Measurements from ENCODE around the gene KDM4B.
"Not testable (repeated sequence)": the region's sequence is repeated elsewhere in the genome, so short reads cannot be mapped to it uniquely, and the experiment has no call there.

Gene KDM4B

GRCh38 chr19:5021046-5021445 lies 52.1 kb downstream of the KDM4B start:
- Histone ChIP-seq H3K9ac (ENCODE audit: low read depth, low read length) (no peak overlapping the region), H3K4me1 (ENCODE audit: insufficient read depth, low read length) (no peaks in the 10 kb centered on the region), H3K9me3 (ENCODE audit: control insufficient read depth, insufficient read depth, low read length) (no peaks in the 10 kb centered on the region), H3K36me3 (ENCODE audit: insufficient read depth, low read length) (no peaks in the 10 kb centered on the region)

GRCh38 chr19:5022066-5022860 lies 53.4 kb downstream of the KDM4B start:
- no peaks in the 10 kb centered on the region for H3K9me3 ChIP-seq (ENCODE audit: control insufficient read depth, insufficient read depth, low read length)
- H3K9ac ChIP-seq (ENCODE audit: low read depth, low read length) = no peak overlapping the region
- no peaks in the 10 kb centered on the region for H3K36me3 ChIP-seq (ENCODE audit: insufficient read depth, low read length)
- H3K4me1 ChIP-seq (ENCODE audit: insufficient read depth, low read length) = no peaks in the 10 kb centered on the region

DNA sequence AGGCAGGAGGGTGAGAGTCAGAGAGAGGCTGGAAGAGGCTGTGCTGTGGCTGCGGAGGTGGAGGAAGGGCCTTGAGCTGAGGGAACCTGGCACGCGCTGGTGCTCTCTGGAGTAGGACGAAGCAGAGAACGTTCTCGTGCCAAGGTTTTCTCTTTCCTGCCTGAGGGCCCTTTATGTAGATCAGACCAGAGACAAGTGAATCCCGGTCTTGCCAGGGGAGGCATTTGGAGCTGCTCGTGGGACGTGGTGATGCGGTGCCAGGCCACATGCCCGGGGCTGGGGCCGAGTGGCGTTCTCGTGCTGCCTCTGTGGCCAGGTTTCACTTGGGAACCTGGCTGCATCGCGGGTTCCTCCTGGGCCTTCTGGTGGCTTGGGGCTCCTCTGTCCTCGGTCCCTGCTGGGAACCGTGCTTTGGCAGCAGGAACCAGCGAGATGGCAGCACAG lies 54.2 kb downstream of the KDM4B start:
- Histone ChIP-seq H3K9ac (ENCODE audit: low read depth, low read length) (no peak overlapping the region), H3K4me1 (ENCODE audit: insufficient read depth, low read length) (no peaks in the 10 kb centered on the region), H3K9me3 (ENCODE audit: control insufficient read depth, insufficient read depth, low read length) (no peaks in the 10 kb centered on the region), H3K36me3 (ENCODE audit: insufficient read depth, low read length) (no peaks in the 10 kb centered on the region)

DNA sequence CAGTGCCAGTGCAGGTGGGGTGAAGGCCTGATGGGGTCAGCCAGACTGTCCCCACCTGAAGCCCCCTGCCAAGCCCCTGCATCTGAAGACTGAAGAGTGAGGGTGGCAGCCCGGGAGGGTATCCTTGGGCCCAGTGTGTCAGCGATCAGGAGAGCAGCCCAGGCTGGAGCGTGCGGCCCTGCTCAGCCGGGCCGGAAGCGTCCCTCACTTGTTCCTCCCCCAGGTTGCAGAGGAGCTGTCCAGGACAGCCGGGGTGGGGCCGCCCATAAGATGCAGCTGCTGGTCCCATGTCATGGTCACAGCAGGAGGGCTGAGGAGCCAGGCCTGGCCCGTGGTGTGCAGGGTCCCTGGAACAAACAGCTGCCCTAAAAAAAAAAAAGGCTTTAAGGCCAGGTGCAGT lies 55.4 kb downstream of the KDM4B start:
- Histone ChIP-seq H3K9ac (ENCODE audit: low read depth, low read length) (no peak overlapping the region), H3K4me1 (ENCODE audit: insufficient read depth, low read length) (no peaks in the 10 kb centered on the region), H3K36me3 (ENCODE audit: insufficient read depth, low read length) (no peaks in the 10 kb centered on the region)

DNA sequence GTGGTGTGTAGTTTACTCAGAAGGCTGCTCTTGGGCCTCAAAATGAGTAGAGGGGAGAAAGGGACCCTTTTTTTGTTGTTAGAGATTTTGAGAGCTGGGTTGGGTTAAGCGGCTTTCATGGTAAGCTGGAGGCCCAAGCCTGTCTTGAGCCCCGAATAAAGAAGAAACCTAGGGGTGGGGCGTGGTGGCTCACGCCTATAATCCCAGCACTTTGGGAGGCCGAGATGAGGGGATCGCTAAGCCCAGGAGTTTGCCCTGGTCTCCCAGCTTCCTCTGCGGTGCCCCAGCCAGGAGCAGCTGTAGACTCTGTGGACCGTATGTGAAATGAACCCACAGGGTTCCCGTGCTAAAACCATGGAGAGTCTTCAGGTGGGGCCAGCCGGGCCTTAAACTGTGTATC lies 56.1 kb downstream of the KDM4B start:
- Histone ChIP-seq H3K36me3 (ENCODE audit: insufficient read depth, low read length) (no peaks in the 10 kb centered on the region), H3K9me3 (ENCODE audit: control insufficient read depth, insufficient read depth, low read length) (no peaks in the 10 kb centered on the region), H3K9ac (ENCODE audit: low read depth, low read length) (no peak overlapping the region), H3K4me1 (ENCODE audit: insufficient read depth, low read length) (no peaks in the 10 kb centered on the region)

More for the DNA sequence above, 55.4 kb downstream of the KDM4B start:
- H3K9me3 ChIP-seq (ENCODE audit: control insufficient read depth, insufficient read depth, low read length) = no peaks in the 10 kb centered on the region

- no peaks in the 10 kb centered on the region for H3K4me1 ChIP-seq (ENCODE audit: insufficient read depth, low read length)
- no peak overlapping the region for H3K9ac ChIP-seq (ENCODE audit: low read depth, low read length)
- H3K36me3 ChIP-seq (ENCODE audit: insufficient read depth, low read length) = no peaks in the 10 kb centered on the region
- H3K9me3 ChIP-seq (ENCODE audit: control insufficient read depth, insufficient read depth, low read length) = no peaks in the 10 kb centered on the region
Measured at GRCh38 chr19:5026706-5027273, 57.9 kb downstream of the KDM4B start.

DNA sequence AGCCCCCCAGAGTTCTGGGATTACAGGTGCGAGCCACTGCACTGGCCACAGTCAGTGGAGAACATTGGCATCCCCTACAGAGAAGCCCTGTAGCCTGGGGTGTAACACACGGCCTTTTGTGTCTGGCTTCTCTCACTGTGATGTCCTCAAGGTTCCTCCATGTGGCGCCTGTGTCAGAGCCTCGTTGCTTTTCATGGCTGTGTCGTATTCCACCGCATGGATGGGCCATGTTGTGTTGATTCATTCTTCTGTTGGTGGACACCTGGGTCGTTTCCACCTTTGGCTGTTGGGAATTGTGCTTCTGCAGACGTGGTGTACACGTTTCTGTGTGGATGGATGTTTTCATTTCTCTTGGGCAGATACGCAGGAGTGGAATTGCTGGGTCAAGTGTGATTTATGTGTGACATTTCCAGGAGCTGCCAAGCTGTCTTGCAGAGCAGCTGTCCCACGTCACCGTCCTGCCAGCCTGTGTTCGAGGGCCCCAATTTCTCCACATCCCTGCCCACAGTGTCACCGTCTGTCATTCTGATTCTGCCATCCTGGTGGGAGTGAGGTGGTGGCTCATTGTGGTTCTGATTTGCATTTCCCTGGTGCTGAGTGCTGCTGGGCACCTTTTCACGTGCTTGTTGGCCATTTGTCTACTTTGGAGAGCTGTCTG lies 59.4 kb downstream of the KDM4B start:
- Histone ChIP-seq H3K4me1 (ENCODE audit: insufficient read depth, low read length) (no peaks in the 10 kb centered on the region), H3K9me3 (ENCODE audit: control insufficient read depth, insufficient read depth, low read length) (no peaks in the 10 kb centered on the region), H3K36me3 (ENCODE audit: insufficient read depth, low read length) (no peaks in the 10 kb centered on the region), H3K9ac (ENCODE audit: low read depth, low read length) (no peak overlapping the region)

DNA sequence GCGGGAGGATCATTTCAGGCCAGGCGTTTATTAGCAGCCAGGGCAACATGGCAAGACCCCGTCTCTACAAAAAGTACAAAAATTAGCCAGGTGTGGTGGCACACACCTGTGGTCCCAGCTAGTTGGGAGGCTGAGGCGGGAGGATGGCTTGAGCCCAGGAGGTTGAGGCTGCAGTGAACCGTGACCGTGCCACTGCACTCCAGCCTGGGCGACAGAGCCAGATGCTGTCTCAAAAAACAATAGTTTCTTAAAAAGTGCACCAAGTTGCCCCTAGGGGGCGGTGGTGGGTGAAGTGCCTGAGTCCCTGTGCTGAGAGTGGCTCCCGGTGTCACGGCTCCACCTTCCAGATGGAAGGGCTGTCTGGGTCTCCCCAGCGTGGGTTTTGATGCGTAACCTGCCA lies 60.7 kb downstream of the KDM4B start:
- not testable (repeated sequence) for H3K4me1 ChIP-seq (ENCODE audit: insufficient read depth, low read length); H3K9ac ChIP-seq (ENCODE audit: low read depth, low read length); H3K36me3 ChIP-seq (ENCODE audit: insufficient read depth, low read length); H3K9me3 ChIP-seq (ENCODE audit: control insufficient read depth, insufficient read depth, low read length)

- H3K36me3 ChIP-seq (ENCODE audit: insufficient read depth, low read length) = 0 out of 2 replicates have a peak, but pooled peaks cover 3% of the 10 kb centered on the region
- H3K4me1 ChIP-seq (ENCODE audit: insufficient read depth, low read length) = no peaks in the 10 kb centered on the region
- H3K9me3 ChIP-seq (ENCODE audit: control insufficient read depth, insufficient read depth, low read length) = no peaks in the 10 kb centered on the region
- no peak overlapping the region for H3K9ac ChIP-seq (ENCODE audit: low read depth, low read length)
Measured at GRCh38 chr19:5030136-5030820, 61.4 kb downstream of the KDM4B start.

- no peaks in the 10 kb centered on the region for H3K9me3 ChIP-seq (ENCODE audit: control insufficient read depth, insufficient read depth, low read length)
- H3K4me1 ChIP-seq (ENCODE audit: insufficient read depth, low read length) = no peaks in the 10 kb centered on the region
- no peak overlapping the region for H3K9ac ChIP-seq (ENCODE audit: low read depth, low read length)
Measured at GRCh38 chr19:5030822-5031221, 61.9 kb downstream of the KDM4B start.

GRCh38 chr19:5031231-5032100 lies 62.6 kb downstream of the KDM4B start:
- no peak overlapping the region for H3K9ac ChIP-seq (ENCODE audit: low read depth, low read length)

More at GRCh38 chr19:5030822-5031221, 61.9 kb downstream of the KDM4B start:
- 0 out of 2 replicates have a peak, but pooled peaks cover 3% of the 10 kb centered on the region for H3K36me3 ChIP-seq (ENCODE audit: insufficient read depth, low read length)

DNA sequence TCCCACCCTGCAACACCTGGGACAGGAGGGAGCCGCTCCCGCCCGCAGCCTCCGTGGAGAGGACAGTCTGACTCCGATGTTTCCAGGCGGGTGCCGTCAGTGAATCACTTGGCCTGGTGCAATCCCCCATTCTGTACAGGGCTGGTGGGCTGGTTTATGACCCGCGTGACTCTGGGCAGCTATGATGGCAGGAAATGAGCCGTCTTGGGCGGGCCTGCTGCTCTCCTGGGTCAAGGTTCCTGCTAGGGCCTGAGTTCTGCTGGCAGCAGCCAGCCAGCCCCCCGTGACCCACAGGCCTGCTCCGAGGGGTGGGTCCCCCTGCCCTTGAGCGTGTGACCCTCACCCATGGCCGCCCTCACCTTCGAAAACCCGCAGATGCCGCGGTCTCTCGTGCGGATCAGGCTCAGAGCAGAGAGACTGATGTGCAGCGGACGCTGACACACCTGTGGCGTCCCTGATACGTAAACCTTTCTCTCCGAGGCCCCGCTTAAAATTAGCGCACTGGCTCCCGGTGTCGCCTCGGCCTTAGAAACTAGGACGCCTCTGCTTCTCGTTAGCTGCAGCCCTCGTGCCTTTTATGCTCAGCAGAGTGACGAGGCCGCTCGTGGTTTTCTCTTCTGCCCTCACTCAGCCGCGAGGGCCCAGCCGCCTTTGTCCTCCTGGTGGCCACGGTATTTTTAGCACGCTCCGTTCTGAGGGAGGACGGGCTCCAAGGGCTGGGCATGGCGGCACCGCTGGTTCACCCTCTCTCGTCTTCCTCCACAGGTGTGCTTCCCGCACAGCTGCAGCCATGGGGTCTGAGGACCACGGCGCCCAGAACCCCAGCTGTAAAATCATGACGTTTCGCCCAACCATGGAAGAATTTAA lies 63.4 kb downstream of the KDM4B start:
- H3K36me3 ChIP-seq (ENCODE audit: insufficient read depth, low read length) = 0 out of 2 replicates have a peak, but pooled peaks cover 3% of the 10 kb centered on the region
- no peaks in the 10 kb centered on the region for H3K9me3 ChIP-seq (ENCODE audit: control insufficient read depth, insufficient read depth, low read length)
- H3K9ac ChIP-seq (ENCODE audit: low read depth, low read length) = no peak overlapping the region
- no peaks in the 10 kb centered on the region for H3K4me1 ChIP-seq (ENCODE audit: insufficient read depth, low read length)

More at GRCh38 chr19:5031231-5032100, 62.6 kb downstream of the KDM4B start:
- no peaks in the 10 kb centered on the region for H3K9me3 ChIP-seq (ENCODE audit: control insufficient read depth, insufficient read depth, low read length)
- 0 out of 2 replicates have a peak, but pooled peaks cover 3% of the 10 kb centered on the region for H3K36me3 ChIP-seq (ENCODE audit: insufficient read depth, low read length)
- H3K4me1 ChIP-seq (ENCODE audit: insufficient read depth, low read length) = no peaks in the 10 kb centered on the region

Measured in ES-I3 (cell line).